Sigmoid colon (tissue), 4 donors: ENCODE results near the gene ZNF407.

Experiments
- CTCF ChIP-seq, 4 experiments: fragments of 450-650 bp in 3 of 4; fragments of 200-600 bp in 1 of 4; IDR thresholded peaks; one replicate each; pipeline ENCODE4 v1.5.1; 2016 to 2019; ENCODE audit warnings: antibody characterized with exemption in 4 of 4, mild to moderate bottlenecking in 3 of 4, moderate library complexity in 2 of 4
- EP300 ChIP-seq, 4 donors: sonication (generic); formaldehyde crosslinking; IDR thresholded peaks; one replicate each; pipeline ENCODE4 v1.6.1; 2017; ENCODE audit warnings: antibody characterized with exemption in 4 of 4
- POLR2A ChIP-seq, 2 donors: fragments of 450-650 bp; IDR thresholded peaks; one replicate each; pipeline ENCODE4 v1.6.1; 2016; ENCODE audit warnings: antibody characterized with exemption in 2 of 2, mild to moderate bottlenecking in 2 of 2, moderate library complexity in 2 of 2
- POLR2AphosphoS5 ChIP-seq, 4 donors: sonication (generic); formaldehyde crosslinking; IDR thresholded peaks; one replicate each; pipeline ENCODE4 v1.6.1; 2017; ENCODE audit warnings: antibody characterized with exemption in 4 of 4

DNA sequence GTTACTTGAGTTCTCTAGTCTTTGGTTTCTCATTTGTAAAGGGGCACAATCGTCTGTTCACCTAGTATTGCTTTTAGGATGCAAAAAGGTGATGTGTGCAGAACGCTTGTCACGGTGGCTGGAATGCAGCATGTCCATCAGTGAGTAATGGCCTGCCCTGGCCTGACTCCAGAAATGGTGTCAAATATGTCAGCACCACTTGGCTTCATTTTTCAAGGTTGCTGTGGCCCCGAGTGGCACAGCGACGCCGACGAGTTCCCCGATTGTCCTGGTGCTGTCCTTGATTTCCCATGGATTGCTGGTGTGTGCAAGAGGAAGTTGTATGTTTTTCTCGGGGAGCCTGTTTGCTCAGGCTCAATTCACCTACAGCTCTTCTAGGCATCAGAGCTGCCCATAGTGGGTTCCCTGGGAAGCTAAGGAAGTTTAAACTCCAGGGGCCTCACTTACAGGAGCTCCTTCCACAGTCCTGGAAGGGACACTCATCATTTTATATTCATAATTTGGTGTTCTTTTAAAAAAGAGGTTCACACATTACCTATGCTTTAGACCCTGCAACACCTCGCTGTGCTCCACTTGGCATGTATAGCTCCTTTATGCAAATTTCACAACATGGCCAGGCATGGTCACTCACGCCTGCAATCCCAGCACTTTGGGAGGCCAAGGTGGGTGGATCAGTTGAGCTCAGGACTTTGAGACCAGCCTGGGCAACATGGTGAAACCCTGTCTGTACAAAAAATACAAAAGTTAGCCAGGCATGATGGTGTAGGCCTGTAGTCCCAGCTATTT lies 25.6 kb upstream of the ZNF407 start:
- TF ChIP-seq POLR2A (IDR thresholded peaks at IDR 0.05) (no peak), CTCF (IDR thresholded peaks at IDR 0.05) (no peak), EP300 (IDR thresholded peaks at IDR 0.05) (no peak), POLR2AphosphoS5 (IDR thresholded peaks at IDR 0.05) (no peak)
